HCT116 (cell line): Measurements from ENCODE around the gene GCNT2.

ENCODE experiments used
- CEBPB ChIP-seq: IDR thresholded peaks from 2 replicates; pipeline ENCODE4 v1.6.1; 2012; ENCODE audit warnings: low read depth
- EZH2 ChIP-seq: fragments of 200-600 bp; sonication (generic); IDR thresholded peaks from 2 replicates; pipeline ENCODE4 v1.6.1; 2017; ENCODE audit warnings: antibody characterized with exemption, mixed run types
- EZH2phosphoT487 ChIP-seq: fragments of 200-600 bp; IDR thresholded peaks from 2 replicates; pipeline ENCODE4 v1.6.1; 2018; ENCODE audit warnings: antibody characterized with exemption, borderline replicate concordance
- JUND ChIP-seq: IDR thresholded peaks from 2 replicates; pipeline ENCODE4 v1.6.1; 2012
- POLR2A ChIP-seq: IDR thresholded peaks from 2 replicates; pipeline ENCODE4 v1.7.0; 2011; ENCODE audit warnings: borderline replicate concordance; ENCODE audit not compliant: insufficient read depth, insufficient read length; ENCODE audit errors: extremely low read depth
- POLR2AphosphoS5 ChIP-seq: IDR thresholded peaks from 2 replicates; pipeline ENCODE4 v1.6.1; 2011; ENCODE audit warnings: mild to moderate bottlenecking, low read depth, low read length, moderate library complexity
- RAD21 ChIP-seq: IDR thresholded peaks from 2 replicates; pipeline ENCODE4 v1.6.1; 2012; ENCODE audit warnings: low read depth, mild to moderate bottlenecking
- SP1 ChIP-seq: IDR thresholded peaks from 2 replicates; pipeline ENCODE4 v1.6.1; 2012; ENCODE audit warnings: low read depth
- YY1 ChIP-seq: IDR thresholded peaks from 2 replicates; pipeline ENCODE4 v1.6.1; 2011; ENCODE audit warnings: low read length, low read depth, moderate library complexity, mild to moderate bottlenecking; ENCODE audit not compliant: insufficient replicate concordance; ENCODE audit errors: extremely low read depth
- ZNF274 ChIP-seq: fragments of 200-500 bp; sonication (Bioruptor generic); IDR thresholded peaks from 2 replicates; pipeline ENCODE4 v1.6.1; 2014; ENCODE audit warnings: mild to moderate bottlenecking, low read depth, low read length, inconsistent platforms
- TF ChIP-seq, protein P1 (sequence below): IDR thresholded peaks from 2 replicates; pipeline ENCODE4 v1.6.1; 2012
- TF ChIP-seq, protein P2 (sequence below), 3 experiments: fragments of 200-600 bp in 1 of 3; sonication (generic) in 1 of 3; IDR thresholded peaks in 2 of 3; conservative IDR thresholded peaks in 1 of 3; 2 replicates each; pipeline ENCODE4 v1.5.1; 2012 to 2017; ENCODE audit warnings: low read depth in 2 of 3, low read length in 2 of 3, antibody characterized with exemption in 1 of 3, borderline replicate concordance in 1 of 3, control low read depth in 1 of 3, mild to moderate bottlenecking in 1 of 3, mixed read lengths in 1 of 3, mixed run types in 1 of 3, moderate library complexity in 1 of 3; ENCODE audit not compliant: insufficient read depth in 1 of 3
- TF ChIP-seq, protein P3 (sequence below): IDR thresholded peaks from 2 replicates; pipeline ENCODE4 v1.6.1; 2012; ENCODE audit warnings: low read depth
- TF ChIP-seq, protein P4 (sequence below): IDR thresholded peaks from 2 replicates; pipeline ENCODE4 v1.6.1; 2011; ENCODE audit warnings: mild to moderate bottlenecking, low read length, moderate library complexity; ENCODE audit not compliant: insufficient replicate concordance; ENCODE audit errors: extremely low read depth

DNA sequence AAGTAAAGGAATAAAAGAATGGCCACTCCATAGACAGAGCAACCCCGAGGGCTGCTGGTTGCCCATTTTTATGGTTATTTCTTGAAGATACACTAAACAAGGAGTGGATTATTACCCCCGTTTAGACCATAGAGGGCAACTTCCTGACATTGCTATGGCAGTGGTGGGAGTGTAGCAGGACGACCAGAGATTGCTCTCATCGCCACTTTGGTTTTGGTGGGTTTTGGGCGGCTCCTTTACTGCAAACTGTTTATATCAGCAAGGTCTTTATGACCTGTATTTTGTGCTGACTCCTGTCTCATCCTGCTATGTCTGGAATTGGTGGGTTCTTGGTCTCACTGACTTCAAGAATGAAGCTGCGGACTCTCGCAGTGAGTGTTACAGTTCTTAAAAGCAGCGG lies 94.5 kb downstream of the GCNT2 start:
- TF ChIP-seq POLR2AphosphoS5 (no peak), POLR2A (no peak), EZH2phosphoT487 (no peak), SP1 (no peak), ZNF274 (no peak), CEBPB (no peak), EZH2 (no peak), RAD21 (no peak), YY1 (no peak), JUND (no peak)
- TF ChIP-seq, protein P1, sequence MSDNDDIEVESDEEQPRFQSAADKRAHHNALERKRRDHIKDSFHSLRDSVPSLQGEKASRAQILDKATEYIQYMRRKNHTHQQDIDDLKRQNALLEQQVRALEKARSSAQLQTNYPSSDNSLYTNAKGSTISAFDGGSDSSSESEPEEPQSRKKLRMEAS = no peak
- TF ChIP-seq, protein P2, sequence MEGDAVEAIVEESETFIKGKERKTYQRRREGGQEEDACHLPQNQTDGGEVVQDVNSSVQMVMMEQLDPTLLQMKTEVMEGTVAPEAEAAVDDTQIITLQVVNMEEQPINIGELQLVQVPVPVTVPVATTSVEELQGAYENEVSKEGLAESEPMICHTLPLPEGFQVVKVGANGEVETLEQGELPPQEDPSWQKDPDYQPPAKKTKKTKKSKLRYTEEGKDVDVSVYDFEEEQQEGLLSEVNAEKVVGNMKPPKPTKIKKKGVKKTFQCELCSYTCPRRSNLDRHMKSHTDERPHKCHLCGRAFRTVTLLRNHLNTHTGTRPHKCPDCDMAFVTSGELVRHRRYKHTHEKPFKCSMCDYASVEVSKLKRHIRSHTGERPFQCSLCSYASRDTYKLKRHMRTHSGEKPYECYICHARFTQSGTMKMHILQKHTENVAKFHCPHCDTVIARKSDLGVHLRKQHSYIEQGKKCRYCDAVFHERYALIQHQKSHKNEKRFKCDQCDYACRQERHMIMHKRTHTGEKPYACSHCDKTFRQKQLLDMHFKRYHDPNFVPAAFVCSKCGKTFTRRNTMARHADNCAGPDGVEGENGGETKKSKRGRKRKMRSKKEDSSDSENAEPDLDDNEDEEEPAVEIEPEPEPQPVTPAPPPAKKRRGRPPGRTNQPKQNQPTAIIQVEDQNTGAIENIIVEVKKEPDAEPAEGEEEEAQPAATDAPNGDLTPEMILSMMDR (IDR thresholded peaks at IDR 0.05 in 2 of 3, conservative IDR thresholded peaks at IDR 0.05 in 1 of 3; ENCODE audit: borderline replicate concordance in 1 of 3, insufficient read depth in 1 of 3, low read depth in 2 of 3, low read length in 2 of 3) = no peak
- TF ChIP-seq, protein P3, sequence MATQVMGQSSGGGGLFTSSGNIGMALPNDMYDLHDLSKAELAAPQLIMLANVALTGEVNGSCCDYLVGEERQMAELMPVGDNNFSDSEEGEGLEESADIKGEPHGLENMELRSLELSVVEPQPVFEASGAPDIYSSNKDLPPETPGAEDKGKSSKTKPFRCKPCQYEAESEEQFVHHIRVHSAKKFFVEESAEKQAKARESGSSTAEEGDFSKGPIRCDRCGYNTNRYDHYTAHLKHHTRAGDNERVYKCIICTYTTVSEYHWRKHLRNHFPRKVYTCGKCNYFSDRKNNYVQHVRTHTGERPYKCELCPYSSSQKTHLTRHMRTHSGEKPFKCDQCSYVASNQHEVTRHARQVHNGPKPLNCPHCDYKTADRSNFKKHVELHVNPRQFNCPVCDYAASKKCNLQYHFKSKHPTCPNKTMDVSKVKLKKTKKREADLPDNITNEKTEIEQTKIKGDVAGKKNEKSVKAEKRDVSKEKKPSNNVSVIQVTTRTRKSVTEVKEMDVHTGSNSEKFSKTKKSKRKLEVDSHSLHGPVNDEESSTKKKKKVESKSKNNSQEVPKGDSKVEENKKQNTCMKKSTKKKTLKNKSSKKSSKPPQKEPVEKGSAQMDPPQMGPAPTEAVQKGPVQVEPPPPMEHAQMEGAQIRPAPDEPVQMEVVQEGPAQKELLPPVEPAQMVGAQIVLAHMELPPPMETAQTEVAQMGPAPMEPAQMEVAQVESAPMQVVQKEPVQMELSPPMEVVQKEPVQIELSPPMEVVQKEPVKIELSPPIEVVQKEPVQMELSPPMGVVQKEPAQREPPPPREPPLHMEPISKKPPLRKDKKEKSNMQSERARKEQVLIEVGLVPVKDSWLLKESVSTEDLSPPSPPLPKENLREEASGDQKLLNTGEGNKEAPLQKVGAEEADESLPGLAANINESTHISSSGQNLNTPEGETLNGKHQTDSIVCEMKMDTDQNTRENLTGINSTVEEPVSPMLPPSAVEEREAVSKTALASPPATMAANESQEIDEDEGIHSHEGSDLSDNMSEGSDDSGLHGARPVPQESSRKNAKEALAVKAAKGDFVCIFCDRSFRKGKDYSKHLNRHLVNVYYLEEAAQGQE = no peak
- TF ChIP-seq, protein P4, sequence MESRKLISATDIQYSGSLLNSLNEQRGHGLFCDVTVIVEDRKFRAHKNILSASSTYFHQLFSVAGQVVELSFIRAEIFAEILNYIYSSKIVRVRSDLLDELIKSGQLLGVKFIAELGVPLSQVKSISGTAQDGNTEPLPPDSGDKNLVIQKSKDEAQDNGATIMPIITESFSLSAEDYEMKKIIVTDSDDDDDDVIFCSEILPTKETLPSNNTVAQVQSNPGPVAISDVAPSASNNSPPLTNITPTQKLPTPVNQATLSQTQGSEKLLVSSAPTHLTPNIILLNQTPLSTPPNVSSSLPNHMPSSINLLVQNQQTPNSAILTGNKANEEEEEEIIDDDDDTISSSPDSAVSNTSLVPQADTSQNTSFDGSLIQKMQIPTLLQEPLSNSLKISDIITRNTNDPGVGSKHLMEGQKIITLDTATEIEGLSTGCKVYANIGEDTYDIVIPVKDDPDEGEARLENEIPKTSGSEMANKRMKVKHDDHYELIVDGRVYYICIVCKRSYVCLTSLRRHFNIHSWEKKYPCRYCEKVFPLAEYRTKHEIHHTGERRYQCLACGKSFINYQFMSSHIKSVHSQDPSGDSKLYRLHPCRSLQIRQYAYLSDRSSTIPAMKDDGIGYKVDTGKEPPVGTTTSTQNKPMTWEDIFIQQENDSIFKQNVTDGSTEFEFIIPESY = no peak
